NT2/D1 (cell line): Measurements from ENCODE around the gene NOM1.

Source experiments
- SUZ12 ChIP-seq: IDR thresholded peaks from 2 replicates; pipeline ENCODE4 v1.6.1; 2011; ENCODE audit not compliant: insufficient read length, insufficient read depth; ENCODE audit errors: extremely low read depth
- YY1 ChIP-seq: IDR thresholded peaks from 2 replicates; pipeline ENCODE4 v1.6.1; 2011; ENCODE audit not compliant: insufficient read length, insufficient read depth

DNA sequence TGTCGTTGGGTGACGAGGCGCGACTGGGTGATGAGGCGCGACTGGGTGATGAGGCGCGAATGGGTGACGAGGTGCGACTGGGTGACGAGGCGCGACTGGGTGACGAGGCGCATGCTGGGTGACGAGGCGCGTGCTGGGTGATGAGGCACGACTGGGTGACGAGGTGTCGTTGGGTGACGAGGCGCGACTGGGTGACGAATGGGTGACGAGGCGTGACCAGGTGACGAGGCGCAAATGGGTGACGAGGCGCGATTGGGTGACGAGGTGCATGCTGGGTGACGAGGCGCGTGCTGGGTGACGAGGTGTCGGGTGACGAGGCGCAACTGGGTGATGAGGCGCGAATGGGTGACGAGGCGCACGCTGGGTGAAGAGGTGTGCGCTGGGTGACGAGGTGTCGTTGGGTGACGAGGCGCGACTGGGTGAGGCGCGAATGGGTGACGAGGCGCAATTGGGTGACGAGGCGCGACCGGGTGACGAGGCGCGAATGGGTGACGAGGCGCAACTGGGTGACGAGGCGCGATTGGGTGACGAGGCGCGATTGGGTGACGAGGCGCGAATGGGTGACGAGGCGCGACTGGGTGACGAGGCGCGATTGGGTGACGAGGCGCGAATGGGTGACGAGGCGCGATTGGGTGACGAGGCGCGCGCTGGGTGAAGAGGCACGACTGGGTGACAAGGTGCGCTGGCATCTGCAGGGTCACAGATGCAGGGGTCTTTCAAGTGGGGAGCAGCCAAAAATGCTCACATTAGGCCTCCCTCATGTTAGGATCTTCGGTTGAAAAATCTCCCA lies 7.9 kb upstream of the NOM1 start:
- TF ChIP-seq YY1 (no peak), SUZ12 (no peak)
